GM23338 (cell line): ENCODE results near the gene OAS2. TPM values are rescaled to one million over a fixed set of nuclear protein-coding genes. Genes with fewer than 3 reads are reported as not detected.

Source experiments
- ATAC-seq: fragments of 200-7000 bp; cut with Tn5 transposase; 3 replicates; pipeline ENCODE4 v1.9.1; 2020
- DNase-seq: peaks from one replicate; pipeline ENCODE4 v3.0.0-alpha.2; 2015; ENCODE audit warnings: low spot score
- H2AFZ ChIP-seq: fragments of 200-600 bp; sonication (generic); 2 replicates; pipeline ENCODE4 v1.8.0; 2016; ENCODE audit warnings: antibody characterized with exemption, mild to moderate bottlenecking, moderate library complexity
- H3F3A ChIP-seq: fragments of 200-600 bp; sonication (generic); replicated peaks from 2 replicates; pipeline ENCODE4 v1.8.0; 2017; ENCODE audit warnings: antibody characterized with exemption, mixed run types, low read depth
- H3K27ac ChIP-seq: fragments of 200-600 bp; sonication (generic); 2 replicates; pipeline ENCODE4 v1.6.1; 2016; ENCODE audit warnings: low read depth
- H3K27me3 ChIP-seq: fragments of 200-600 bp; sonication (generic); 2 replicates; pipeline ENCODE4 v1.8.0; 2016; ENCODE audit warnings: mild to moderate bottlenecking, mixed run types, moderate library complexity; ENCODE audit not compliant: insufficient read depth
- H3K36me3 ChIP-seq: fragments of 200-600 bp; sonication (generic); 2 replicates; pipeline ENCODE4 v1.8.0; 2016; ENCODE audit warnings: mild to moderate bottlenecking; ENCODE audit not compliant: insufficient read depth
- H3K4me1 ChIP-seq: fragments of 200-600 bp; sonication (generic); 2 replicates; pipeline ENCODE4 v1.8.0; 2016; ENCODE audit warnings: mild to moderate bottlenecking, moderate library complexity; ENCODE audit not compliant: insufficient read depth
- H3K4me2 ChIP-seq: fragments of 200-600 bp; sonication (generic); 2 replicates; pipeline ENCODE4 v1.7.1; 2017; ENCODE audit warnings: mixed run types
- H3K4me3 ChIP-seq: fragments of 200-600 bp; sonication (generic); 2 replicates; pipeline ENCODE4 v1.6.1; 2016; ENCODE audit warnings: mixed run types
- H3K79me2 ChIP-seq: fragments of 200-600 bp; sonication (generic); replicated peaks from 2 replicates; pipeline ENCODE4 v1.8.0; 2017; ENCODE audit warnings: mild to moderate bottlenecking; ENCODE audit not compliant: insufficient read depth
- H3K9me2 ChIP-seq: fragments of 200-600 bp; sonication (generic); 2 replicates; pipeline ENCODE4 v1.8.0; 2017; ENCODE audit not compliant: insufficient read depth
- H4K20me1 ChIP-seq: fragments of 200-600 bp; sonication (generic); replicated peaks from 2 replicates; pipeline ENCODE4 v1.8.0; 2017; ENCODE audit warnings: mild to moderate bottlenecking; ENCODE audit not compliant: insufficient read depth
- H3K27ac Mint-ChIP-seq: 2 replicates; pipeline ENCODE4 v1.8.0; 2020; ENCODE audit warnings: inconsistent platforms, mild to moderate bottlenecking, moderate library complexity, mixed read lengths
- H3K27me3 Mint-ChIP-seq: 3 replicates; pipeline ENCODE4 v1.8.0; 2022; ENCODE audit warnings: low read depth, mild to moderate bottlenecking, moderate library complexity, mixed read lengths, inconsistent platforms; ENCODE audit not compliant: insufficient read depth, poor library complexity
- H3K36me3 Mint-ChIP-seq: 3 replicates; pipeline ENCODE4 v1.8.0; 2021; ENCODE audit warnings: low read depth, mild to moderate bottlenecking, inconsistent platforms, moderate library complexity, mixed read lengths
- H3K4me1 Mint-ChIP-seq: 3 replicates; pipeline ENCODE4 v1.8.0; 2020; ENCODE audit warnings: mild to moderate bottlenecking, inconsistent platforms, mixed read lengths
- H3K4me3 Mint-ChIP-seq: 3 replicates; pipeline ENCODE4 v1.8.0; 2021; ENCODE audit warnings: moderate library complexity, mild to moderate bottlenecking, inconsistent platforms, mixed read lengths
- H3K9me3 Mint-ChIP-seq: 3 replicates; pipeline ENCODE4 v1.8.0; 2020; ENCODE audit warnings: moderate library complexity, mild to moderate bottlenecking, inconsistent platforms, mixed read lengths
- CREB1 ChIP-seq: fragments of 250-450 bp; sonication (Bioruptor Pico); IDR thresholded peaks from 2 replicates; pipeline ENCODE4 v1.5.0; 2020; ENCODE audit warnings: low read depth, mild to moderate bottlenecking, moderate library complexity
- EZH2 ChIP-seq: fragments of 200-600 bp; sonication (generic); IDR thresholded peaks from one replicate; pipeline ENCODE4 v1.8.0; 2017; ENCODE audit warnings: antibody characterized with exemption, mild to moderate bottlenecking, low read depth; ENCODE audit not compliant: unreplicated experiment
- EZH2phosphoT487 ChIP-seq: fragments of 200-600 bp; sonication (generic); IDR thresholded peaks from one replicate; pipeline ENCODE4 v1.8.1; 2018; ENCODE audit warnings: antibody characterized with exemption; ENCODE audit not compliant: unreplicated experiment
- JUNB ChIP-seq: IDR thresholded peaks from one replicate; pipeline ENCODE4 v1.6.1; 2016; ENCODE audit warnings: antibody characterized with exemption; ENCODE audit not compliant: unreplicated experiment
- NANOG ChIP-seq: IDR thresholded peaks from 2 replicates; pipeline ENCODE4 v1.6.1; 2016; ENCODE audit warnings: antibody characterized with exemption, borderline replicate concordance
- POLR2AphosphoS5 ChIP-seq: IDR thresholded peaks from 2 replicates; pipeline ENCODE4 v1.6.1; 2016; ENCODE audit warnings: antibody characterized with exemption, low read depth
- STAT1 ChIP-seq: IDR thresholded peaks from one replicate; pipeline ENCODE4 v1.6.1; 2016; ENCODE audit warnings: antibody characterized with exemption; ENCODE audit not compliant: unreplicated experiment
- ZNF114 ChIP-seq: fragments of 250-450 bp; sonication (Bioruptor Pico); IDR thresholded peaks from 2 replicates; pipeline ENCODE4 v1.5.0; 2020; ENCODE audit warnings: mild to moderate bottlenecking, moderate library complexity
- polyA plus RNA-seq: library from polyadenylated mRNA; unstranded; fragments of >200 nt; fragmentation: Nextera tagmentation; extraction: Ambion mirVana; gene quantifications from 2 replicates; pipeline ENCODE4 v1.2.1, GENCODE V29; 2016
- total RNA-seq: library from RNA; depleted of rRNA; stranded (reverse); fragments of >200 nt; shearing (Covaris generic); gene quantifications from 2 replicates; pipeline ENCODE4 v1.2.3, GENCODE V29; 2014
- TF ChIP-seq, protein P1 (sequence below): fragments of 250-450 bp; sonication (Bioruptor Pico); IDR thresholded peaks from 2 replicates; pipeline ENCODE4 v1.5.0; 2020; ENCODE audit warnings: mild to moderate bottlenecking, moderate library complexity
- TF ChIP-seq, protein P2 (sequence below): IDR thresholded peaks from one replicate; pipeline ENCODE4 v1.6.1; 2018; ENCODE audit warnings: antibody characterized with exemption; ENCODE audit not compliant: unreplicated experiment

The OAS2 gene
- total and polyA plus RNA-seq, 2 experiments from 2014 or later = 0.10 TPM; not detected in 1

DNA sequence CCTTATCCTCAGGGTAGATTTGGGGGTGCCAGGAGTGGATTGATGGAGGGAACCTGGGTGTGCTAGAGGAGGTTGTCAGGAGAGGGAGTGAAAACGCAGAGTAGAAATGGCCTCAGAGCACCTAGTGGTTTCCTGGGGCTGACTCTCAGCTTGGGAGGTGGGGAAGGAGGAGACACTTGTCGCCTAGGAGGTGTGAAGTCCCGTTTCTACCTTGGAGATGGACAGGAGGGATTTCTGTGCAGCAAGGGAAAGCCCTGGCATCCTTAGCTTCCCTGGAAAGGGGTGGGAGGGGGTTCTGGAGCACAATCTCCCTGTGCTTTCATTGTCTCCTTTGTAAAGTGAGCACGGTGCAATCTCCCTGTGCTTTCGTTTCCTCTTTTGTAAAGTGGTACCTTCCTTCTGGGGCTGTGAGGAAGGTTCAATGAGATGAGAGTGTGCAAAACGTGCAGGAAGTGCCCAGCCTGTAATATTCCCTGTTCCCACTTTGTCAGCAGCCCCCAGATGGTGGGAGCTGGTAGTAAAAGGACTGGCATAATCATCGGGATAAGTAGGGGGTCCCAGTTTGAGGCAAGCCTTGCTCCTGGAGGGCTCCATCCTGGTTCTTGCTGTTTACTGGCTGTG lies 38.4 kb upstream of the OAS2 start (continued):
- TF ChIP-seq, protein P1, sequence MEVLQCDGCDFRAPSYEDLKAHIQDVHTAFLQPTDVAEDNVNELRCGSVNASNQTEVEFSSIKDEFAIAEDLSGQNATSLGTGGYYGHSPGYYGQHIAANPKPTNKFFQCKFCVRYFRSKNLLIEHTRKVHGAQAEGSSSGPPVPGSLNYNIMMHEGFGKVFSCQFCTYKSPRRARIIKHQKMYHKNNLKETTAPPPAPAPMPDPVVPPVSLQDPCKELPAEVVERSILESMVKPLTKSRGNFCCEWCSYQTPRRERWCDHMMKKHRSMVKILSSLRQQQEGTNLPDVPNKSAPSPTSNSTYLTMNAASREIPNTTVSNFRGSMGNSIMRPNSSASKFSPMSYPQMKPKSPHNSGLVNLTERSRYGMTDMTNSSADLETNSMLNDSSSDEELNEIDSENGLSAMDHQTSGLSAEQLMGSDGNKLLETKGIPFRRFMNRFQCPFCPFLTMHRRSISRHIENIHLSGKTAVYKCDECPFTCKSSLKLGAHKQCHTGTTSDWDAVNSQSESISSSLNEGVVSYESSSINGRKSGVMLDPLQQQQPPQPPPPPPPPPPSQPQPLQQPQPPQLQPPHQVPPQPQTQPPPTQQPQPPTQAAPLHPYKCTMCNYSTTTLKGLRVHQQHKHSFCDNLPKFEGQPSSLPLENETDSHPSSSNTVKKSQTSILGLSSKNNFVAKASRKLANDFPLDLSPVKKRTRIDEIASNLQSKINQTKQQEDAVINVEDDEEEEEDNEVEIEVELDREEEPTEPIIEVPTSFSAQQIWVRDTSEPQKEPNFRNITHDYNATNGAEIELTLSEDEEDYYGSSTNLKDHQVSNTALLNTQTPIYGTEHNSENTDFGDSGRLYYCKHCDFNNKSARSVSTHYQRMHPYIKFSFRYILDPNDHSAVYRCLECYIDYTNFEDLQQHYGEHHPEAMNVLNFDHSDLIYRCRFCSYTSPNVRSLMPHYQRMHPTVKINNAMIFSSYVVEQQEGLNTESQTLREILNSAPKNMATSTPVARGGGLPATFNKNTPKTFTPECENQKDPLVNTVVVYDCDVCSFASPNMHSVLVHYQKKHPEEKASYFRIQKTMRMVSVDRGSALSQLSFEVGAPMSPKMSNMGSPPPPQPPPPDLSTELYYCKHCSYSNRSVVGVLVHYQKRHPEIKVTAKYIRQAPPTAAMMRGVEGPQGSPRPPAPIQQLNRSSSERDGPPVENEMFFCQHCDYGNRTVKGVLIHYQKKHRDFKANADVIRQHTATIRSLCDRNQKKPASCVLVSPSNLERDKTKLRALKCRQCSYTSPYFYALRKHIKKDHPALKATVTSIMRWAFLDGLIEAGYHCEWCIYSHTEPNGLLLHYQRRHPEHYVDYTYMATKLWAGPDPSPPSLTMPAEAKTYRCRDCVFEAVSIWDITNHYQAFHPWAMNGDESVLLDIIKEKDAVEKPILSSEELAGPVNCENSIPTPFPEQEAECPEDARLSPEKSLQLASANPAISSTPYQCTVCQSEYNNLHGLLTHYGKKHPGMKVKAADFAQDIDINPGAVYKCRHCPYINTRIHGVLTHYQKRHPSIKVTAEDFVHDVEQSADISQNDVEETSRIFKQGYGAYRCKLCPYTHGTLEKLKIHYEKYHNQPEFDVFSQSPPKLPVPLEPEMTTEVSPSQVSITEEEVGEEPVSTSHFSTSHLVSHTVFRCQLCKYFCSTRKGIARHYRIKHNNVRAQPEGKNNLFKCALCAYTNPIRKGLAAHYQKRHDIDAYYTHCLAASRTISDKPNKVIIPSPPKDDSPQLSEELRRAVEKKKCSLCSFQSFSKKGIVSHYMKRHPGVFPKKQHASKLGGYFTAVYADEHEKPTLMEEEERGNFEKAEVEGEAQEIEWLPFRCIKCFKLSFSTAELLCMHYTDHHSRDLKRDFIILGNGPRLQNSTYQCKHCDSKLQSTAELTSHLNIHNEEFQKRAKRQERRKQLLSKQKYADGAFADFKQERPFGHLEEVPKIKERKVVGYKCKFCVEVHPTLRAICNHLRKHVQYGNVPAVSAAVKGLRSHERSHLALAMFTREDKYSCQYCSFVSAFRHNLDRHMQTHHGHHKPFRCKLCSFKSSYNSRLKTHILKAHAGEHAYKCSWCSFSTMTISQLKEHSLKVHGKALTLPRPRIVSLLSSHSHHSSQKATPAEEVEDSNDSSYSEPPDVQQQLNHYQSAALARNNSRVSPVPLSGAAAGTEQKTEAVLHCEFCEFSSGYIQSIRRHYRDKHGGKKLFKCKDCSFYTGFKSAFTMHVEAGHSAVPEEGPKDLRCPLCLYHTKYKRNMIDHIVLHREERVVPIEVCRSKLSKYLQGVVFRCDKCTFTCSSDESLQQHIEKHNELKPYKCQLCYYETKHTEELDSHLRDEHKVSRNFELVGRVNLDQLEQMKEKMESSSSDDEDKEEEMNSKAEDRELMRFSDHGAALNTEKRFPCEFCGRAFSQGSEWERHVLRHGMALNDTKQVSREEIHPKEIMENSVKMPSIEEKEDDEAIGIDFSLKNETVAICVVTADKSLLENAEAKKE (CRISPR knock-in tag) = no peak
- TF ChIP-seq POLR2AphosphoS5 = no peak

DNA sequence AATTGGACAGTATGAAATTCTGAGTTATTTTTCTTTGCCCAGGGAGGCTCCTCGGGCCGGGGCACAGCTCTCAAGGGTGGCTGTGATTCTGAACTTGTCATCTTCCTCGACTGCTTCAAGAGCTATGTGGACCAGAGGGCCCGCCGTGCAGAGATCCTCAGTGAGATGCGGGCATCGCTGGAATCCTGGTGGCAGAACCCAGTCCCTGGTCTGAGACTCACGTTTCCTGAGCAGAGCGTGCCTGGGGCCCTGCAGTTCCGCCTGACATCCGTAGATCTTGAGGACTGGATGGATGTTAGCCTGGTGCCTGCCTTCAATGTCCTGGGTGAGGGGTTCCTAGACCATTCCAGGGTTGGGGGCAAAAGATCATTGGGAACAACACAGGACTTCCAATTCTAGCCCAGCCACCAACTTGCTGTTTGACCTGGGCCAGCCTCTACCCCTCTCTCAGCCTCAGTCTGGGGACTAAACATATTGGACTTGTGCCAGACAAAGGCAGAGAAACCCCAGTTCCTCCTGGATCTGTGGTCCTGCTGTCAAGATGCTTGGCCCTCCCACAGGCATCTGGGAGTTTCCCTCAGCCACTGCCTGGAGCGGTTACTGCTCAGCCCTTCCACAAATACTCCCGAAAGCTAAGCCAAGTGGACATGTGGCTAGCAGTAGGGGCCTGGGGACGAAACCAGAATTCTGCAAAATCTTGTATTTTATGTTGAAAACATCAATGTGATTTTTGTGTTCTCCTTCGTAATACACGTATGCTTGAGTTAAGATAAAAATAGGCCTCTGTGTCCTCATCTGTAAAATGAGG lies 36.6 kb upstream of the OAS2 start:
- Histone ChIP-seq H2AFZ (no peak overlapping the region), H3K4me1 (no peaks in the 10 kb centered on the region), H4K20me1 (no peaks in the 10 kb centered on the region), H3K4me2 (no peak overlapping the region), H3K79me2 (no peaks in the 10 kb centered on the region), H3K36me3 (no peaks in the 10 kb centered on the region), H3K9me2 (no peaks in the 10 kb centered on the region), H3K27ac (no peak overlapping the region), H3K4me3 (no peak overlapping the region), H3F3A (no peaks in the 10 kb centered on the region), H3K27me3 (peaks cover 22% of the 10 kb centered on the region)
- peaks cover 6% of the 10 kb centered on the region for H3K4me1 Mint-ChIP-seq
- no peaks in the 10 kb centered on the region for H3K36me3 Mint-ChIP-seq
- ATAC-seq = no peak
- no peak overlapping the region for H3K4me3 Mint-ChIP-seq
- H3K27ac Mint-ChIP-seq = no peak overlapping the region
- peaks cover 17% of the 10 kb centered on the region for H3K27me3 Mint-ChIP-seq
- DNase-seq = no peak
- no peaks in the 10 kb centered on the region for H3K9me3 Mint-ChIP-seq
- no peak for TF ChIP-seq CREB1 (CRISPR knock-in tag)
- no peak for TF ChIP-seq ZNF114
- no peak for TF ChIP-seq STAT1
- TF ChIP-seq EZH2phosphoT487 = no peak
- TF ChIP-seq EZH2 = no peak
- TF ChIP-seq, protein P2, sequence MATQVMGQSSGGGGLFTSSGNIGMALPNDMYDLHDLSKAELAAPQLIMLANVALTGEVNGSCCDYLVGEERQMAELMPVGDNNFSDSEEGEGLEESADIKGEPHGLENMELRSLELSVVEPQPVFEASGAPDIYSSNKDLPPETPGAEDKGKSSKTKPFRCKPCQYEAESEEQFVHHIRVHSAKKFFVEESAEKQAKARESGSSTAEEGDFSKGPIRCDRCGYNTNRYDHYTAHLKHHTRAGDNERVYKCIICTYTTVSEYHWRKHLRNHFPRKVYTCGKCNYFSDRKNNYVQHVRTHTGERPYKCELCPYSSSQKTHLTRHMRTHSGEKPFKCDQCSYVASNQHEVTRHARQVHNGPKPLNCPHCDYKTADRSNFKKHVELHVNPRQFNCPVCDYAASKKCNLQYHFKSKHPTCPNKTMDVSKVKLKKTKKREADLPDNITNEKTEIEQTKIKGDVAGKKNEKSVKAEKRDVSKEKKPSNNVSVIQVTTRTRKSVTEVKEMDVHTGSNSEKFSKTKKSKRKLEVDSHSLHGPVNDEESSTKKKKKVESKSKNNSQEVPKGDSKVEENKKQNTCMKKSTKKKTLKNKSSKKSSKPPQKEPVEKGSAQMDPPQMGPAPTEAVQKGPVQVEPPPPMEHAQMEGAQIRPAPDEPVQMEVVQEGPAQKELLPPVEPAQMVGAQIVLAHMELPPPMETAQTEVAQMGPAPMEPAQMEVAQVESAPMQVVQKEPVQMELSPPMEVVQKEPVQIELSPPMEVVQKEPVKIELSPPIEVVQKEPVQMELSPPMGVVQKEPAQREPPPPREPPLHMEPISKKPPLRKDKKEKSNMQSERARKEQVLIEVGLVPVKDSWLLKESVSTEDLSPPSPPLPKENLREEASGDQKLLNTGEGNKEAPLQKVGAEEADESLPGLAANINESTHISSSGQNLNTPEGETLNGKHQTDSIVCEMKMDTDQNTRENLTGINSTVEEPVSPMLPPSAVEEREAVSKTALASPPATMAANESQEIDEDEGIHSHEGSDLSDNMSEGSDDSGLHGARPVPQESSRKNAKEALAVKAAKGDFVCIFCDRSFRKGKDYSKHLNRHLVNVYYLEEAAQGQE = no peak
- TF ChIP-seq JUNB = no peak
- no peak for TF ChIP-seq NANOG
- TF ChIP-seq POLR2AphosphoS5 = no peak
